SU-DHL-6 (cell line): ENCODE data around the gene NANOS3.

Source experiments
- EZH2phosphoT487 ChIP-seq: fragments of 200-600 bp; sonication (generic), shearing (Covaris generic); conservative IDR thresholded peaks from 2 replicates; pipeline ENCODE4 v1.6.1; 2018; ENCODE audit warnings: mild to moderate bottlenecking, antibody characterized with exemption, low read length, moderate library complexity, mixed read lengths
- TF ChIP-seq, protein P1 (sequence below): fragments of 200-600 bp; sonication (generic); IDR thresholded peaks from one replicate; pipeline ENCODE4 v1.5.1; 2017; ENCODE audit warnings: antibody characterized with exemption, mild to moderate bottlenecking, low read length, moderate library complexity; ENCODE audit not compliant: insufficient read depth, poor library complexity, severe bottlenecking

DNA sequence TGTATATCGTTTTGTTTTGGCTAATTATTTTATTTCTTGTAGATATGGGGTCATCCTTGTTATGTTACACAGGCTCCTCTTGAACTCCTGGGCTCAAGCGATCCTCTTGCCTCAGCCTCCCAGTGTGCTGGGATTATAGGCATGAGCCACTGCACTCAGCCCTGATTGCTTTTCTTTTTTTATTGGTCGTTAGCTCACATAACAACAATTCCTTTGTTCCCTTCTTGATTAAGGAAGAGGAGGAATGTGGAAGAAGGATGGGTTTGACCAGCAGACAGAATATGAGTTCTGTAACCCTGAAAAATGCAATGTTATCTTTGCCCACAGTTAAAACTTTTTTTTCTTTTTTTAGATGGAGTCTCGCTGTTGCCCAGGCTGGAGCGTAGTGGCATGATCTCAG is 17.6 kb downstream of the NANOS3 start:
- TF ChIP-seq, protein P1, sequence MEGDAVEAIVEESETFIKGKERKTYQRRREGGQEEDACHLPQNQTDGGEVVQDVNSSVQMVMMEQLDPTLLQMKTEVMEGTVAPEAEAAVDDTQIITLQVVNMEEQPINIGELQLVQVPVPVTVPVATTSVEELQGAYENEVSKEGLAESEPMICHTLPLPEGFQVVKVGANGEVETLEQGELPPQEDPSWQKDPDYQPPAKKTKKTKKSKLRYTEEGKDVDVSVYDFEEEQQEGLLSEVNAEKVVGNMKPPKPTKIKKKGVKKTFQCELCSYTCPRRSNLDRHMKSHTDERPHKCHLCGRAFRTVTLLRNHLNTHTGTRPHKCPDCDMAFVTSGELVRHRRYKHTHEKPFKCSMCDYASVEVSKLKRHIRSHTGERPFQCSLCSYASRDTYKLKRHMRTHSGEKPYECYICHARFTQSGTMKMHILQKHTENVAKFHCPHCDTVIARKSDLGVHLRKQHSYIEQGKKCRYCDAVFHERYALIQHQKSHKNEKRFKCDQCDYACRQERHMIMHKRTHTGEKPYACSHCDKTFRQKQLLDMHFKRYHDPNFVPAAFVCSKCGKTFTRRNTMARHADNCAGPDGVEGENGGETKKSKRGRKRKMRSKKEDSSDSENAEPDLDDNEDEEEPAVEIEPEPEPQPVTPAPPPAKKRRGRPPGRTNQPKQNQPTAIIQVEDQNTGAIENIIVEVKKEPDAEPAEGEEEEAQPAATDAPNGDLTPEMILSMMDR: no peak
- TF ChIP-seq EZH2phosphoT487: no peak
